NOMO-1 treated with DMSO at 0.1 percent for 48 hours (cell line): ENCODE data around the gene PEMT.

ENCODE experiments used
- DNase-seq: peaks from one replicate; lab custom pipeline; 2025; ENCODE audit not compliant: unreplicated experiment; lab: John Stamatoyannopoulos, UW

Gene PEMT

GRCh38 chr17:17572010-17572785, 19.3 kb downstream of the PEMT start:
- DNase-seq: no peak

GRCh38 chr17:17570798-17571716, 20.5 kb downstream of the PEMT start:
- DNase-seq: no peak

GRCh38 chr17:17570140-17570797, 21.2 kb downstream of the PEMT start:
- DNase-seq: peak; percentile 1

GRCh38 chr17:17569691-17570090, 21.8 kb downstream of the PEMT start:
- no peak for DNase-seq

GRCh38 chr17:17568772-17569195, 22.7 kb downstream of the PEMT start:
- DNase-seq: peak; percentile 23

GRCh38 chr17:17567631-17568030, 23.9 kb downstream of the PEMT start:
- no peak for DNase-seq

- no peak for DNase-seq
These were observed 24.5 kb downstream of the PEMT start for GRCh38 chr17:17566896-17567513.

- no peak for DNase-seq
These were observed 25.8 kb downstream of the PEMT start for GRCh38 chr17:17565471-17566339.

GRCh38 chr17:17564896-17565295, 26.6 kb downstream of the PEMT start:
- no peak for DNase-seq

- no peak for DNase-seq
These were observed 27.2 kb downstream of the PEMT start for GRCh38 chr17:17564323-17564722.

- DNase-seq: no peak
These were observed 28.0 kb downstream of the PEMT start for GRCh38 chr17:17563530-17563929.

GRCh38 chr17:17562146-17562511, 29.4 kb downstream of the PEMT start:
- no peak for DNase-seq

- no peak for DNase-seq
These were observed 29.9 kb downstream of the PEMT start for GRCh38 chr17:17561408-17562145.

- no peak for DNase-seq
These were observed 30.5 kb downstream of the PEMT start for GRCh38 chr17:17560975-17561374.

GRCh38 chr17:17560167-17560566, 31.3 kb downstream of the PEMT start:
- no peak for DNase-seq

- DNase-seq: no peak
These were observed 32.3 kb downstream of the PEMT start for GRCh38 chr17:17559164-17559563.

GRCh38 chr17:17558431-17558830, 33.1 kb downstream of the PEMT start:
- DNase-seq: no peak

GRCh38 chr17:17557796-17558195, 33.7 kb downstream of the PEMT start:
- DNase-seq: no peak

GRCh38 chr17:17556671-17557070, 34.8 kb downstream of the PEMT start:
- DNase-seq: no peak

- DNase-seq: no peak
These were observed 35.6 kb downstream of the PEMT start for GRCh38 chr17:17555906-17556305.
